ENCODE data around the gene UBALD1. TPM values are rescaled to one million over a fixed set of nuclear protein-coding genes. Genes with fewer than 3 reads are reported as not detected.

Gene UBALD1
- total RNA-seq, 1 donor from 2014 or later, result 4.4 TPM

GRCh38 chr16:4646773-4647643 is 32.3 kb upstream of the UBALD1 start:
- DNase-seq (ENCODE audit: low read depth in 2 of 2), result no peak

GRCh38 chr16:4641895-4642294 is 27.2 kb upstream of the UBALD1 start:
- DNase-seq (ENCODE audit: low read depth in 2 of 2), result no peak

- no peak for DNase-seq (ENCODE audit: low read depth in 2 of 2)
Measured at GRCh38 chr16:4641306-4641687, 26.6 kb upstream of the UBALD1 start.

- DNase-seq (ENCODE audit: low read depth in 2 of 2), result no peak
Measured at GRCh38 chr16:4640572-4641305, 26.1 kb upstream of the UBALD1 start.

GRCh38 chr16:4639899-4640509 is 25.3 kb upstream of the UBALD1 start:
- DNase-seq (ENCODE audit: low read depth in 2 of 2), result no peak

- no peak for DNase-seq (ENCODE audit: low read depth in 2 of 2)
Measured at GRCh38 chr16:4637501-4638166, 22.9 kb upstream of the UBALD1 start.

GRCh38 chr16:4636196-4636595 is 21.5 kb upstream of the UBALD1 start:
- DNase-seq (ENCODE audit: low read depth in 2 of 2), result no peak

- DNase-seq (ENCODE audit: low read depth in 2 of 2), result no peak
Measured at GRCh38 chr16:4634768-4635167, 20.1 kb upstream of the UBALD1 start.

GRCh38 chr16:4633910-4634635 is 19.4 kb upstream of the UBALD1 start:
- DNase-seq (ENCODE audit: low read depth in 2 of 2), result no peak

GRCh38 chr16:4631444-4631843 is 16.8 kb upstream of the UBALD1 start:
- no peak for DNase-seq (ENCODE audit: low read depth in 2 of 2)

- no peak for DNase-seq (ENCODE audit: low read depth in 2 of 2)
Measured at GRCh38 chr16:4628283-4628682, 13.6 kb upstream of the UBALD1 start.

- DNase-seq (ENCODE audit: low read depth in 2 of 2), result no peak
Measured at GRCh38 chr16:4626396-4626795, 11.7 kb upstream of the UBALD1 start.

GRCh38 chr16:4625560-4626159 is 11.0 kb upstream of the UBALD1 start:
- DNase-seq (ENCODE audit: low read depth in 2 of 2), result no peak

GRCh38 chr16:4624827-4625559 is 10.3 kb upstream of the UBALD1 start:
- DNase-seq (ENCODE audit: low read depth in 2 of 2), result peak; percentile 78 to 79

GRCh38 chr16:4624015-4624826 is 9.5 kb upstream of the UBALD1 start, which contains the start of gene MGRN1:
Gene MGRN1 (plus strand): TSS chr16:4624826. CDS start chr16:4624961, 135 bp downstream.
- DNase-seq (ENCODE audit: low read depth in 2 of 2), result peak; percentile 98 to 99

- no peak for DNase-seq (ENCODE audit: low read depth in 2 of 2)
Measured at GRCh38 chr16:4623593-4623992, 8.9 kb upstream of the UBALD1 start.

- no peak for DNase-seq (ENCODE audit: low read depth in 2 of 2)
Measured at GRCh38 chr16:4618645-4619418, 4.1 kb upstream of the UBALD1 start.

- no peak for DNase-seq (ENCODE audit: low read depth in 2 of 2)
Measured at GRCh38 chr16:4617880-4618279, 3.2 kb upstream of the UBALD1 start.
